HFFc6 (cell line): ENCODE data around the gene ARMC9. TPM values are rescaled to one million over a fixed set of nuclear protein-coding genes. Genes with fewer than 3 reads are reported as not detected.
A peak's percentile ranks its signal among the peaks of the same experiment; 100 is the strongest.
"Not testable (repeated sequence)": the region's sequence is repeated elsewhere in the genome, so short reads cannot be mapped to it uniquely, and the experiment has no call there.

Experiments
- DNase-seq: peaks from one replicate; pipeline ENCODE4 v3.0.0-alpha.2; 2018
- H3K27ac Mint-ChIP-seq: 2 replicates; pipeline ENCODE4 v1.8.0; 2020; ENCODE audit warnings: mild to moderate bottlenecking, mixed read lengths
- H3K27me3 Mint-ChIP-seq: 2 replicates; pipeline ENCODE4 v1.8.0; 2021; ENCODE audit warnings: mild to moderate bottlenecking, moderate library complexity, mixed read lengths; ENCODE audit not compliant: insufficient read depth
- H3K36me3 Mint-ChIP-seq: 2 replicates; pipeline ENCODE4 v1.8.0; 2021; ENCODE audit warnings: low read depth, mixed read lengths
- H3K4me1 Mint-ChIP-seq: 2 replicates; pipeline ENCODE4 v1.8.0; 2020; ENCODE audit warnings: low read depth, mixed read lengths
- H3K4me3 Mint-ChIP-seq: 2 replicates; pipeline ENCODE4 v1.8.0; 2020; ENCODE audit warnings: mild to moderate bottlenecking, moderate library complexity, mixed read lengths
- H3K9me3 Mint-ChIP-seq: 2 replicates; pipeline ENCODE4 v1.8.0; 2020; ENCODE audit warnings: mild to moderate bottlenecking, mixed read lengths
- CTCF ChIP-seq: fragments of 200-600 bp; sonication (generic); IDR thresholded peaks from 2 replicates; pipeline ENCODE4 v1.5.0; 2021; ENCODE audit warnings: antibody characterized with exemption, mild to moderate bottlenecking
- total RNA-seq, 6 experiments: library from RNA; stranded (reverse); fragmentation: NEBNext Ultra II Directional; extraction: Animal tissue kit (Norgen Biotek cat#: 25700); gene quantifications; 2 replicates in 1 of 6; 3 replicates in 5 of 6; pipeline ENCODE4 v1.2.3, GENCODE V29; 2021

Gene ARMC9
- total RNA-seq, 6 experiments from 2014 or later = 49.3 to 93.2 (median 55.7) TPM

GRCh38 chr2:231399046-231399852 lies 200.8 kb downstream of the ARMC9 start:
- Mint-ChIP-seq H3K36me3 (no peaks in the 10 kb centered on the region), H3K9me3 (no peaks in the 10 kb centered on the region), H3K27ac (no peak overlapping the region), H3K4me1 (peaks cover 19% of the 10 kb centered on the region), H3K27me3 (peaks cover 11% of the 10 kb centered on the region), H3K4me3 (no peak overlapping the region)
- no peak for TF ChIP-seq CTCF
- DNase-seq = no peak

GRCh38 chr2:231399853-231400680 lies 201.6 kb downstream of the ARMC9 start:
- peak; percentile 47 for DNase-seq
- H3K27me3 Mint-ChIP-seq = peaks cover 5% of the 10 kb centered on the region
- no peaks in the 10 kb centered on the region for H3K9me3 Mint-ChIP-seq
- H3K4me3 Mint-ChIP-seq = peak overlapping the region; percentile 35
- H3K36me3 Mint-ChIP-seq = no peaks in the 10 kb centered on the region
- H3K27ac Mint-ChIP-seq = peak overlapping the region; percentile 62
- peaks cover 19% of the 10 kb centered on the region for H3K4me1 Mint-ChIP-seq
- peak; percentile 20; the same call in 1 of the 2 replicates for TF ChIP-seq CTCF

- peak overlapping the region; percentile 35 for H3K4me3 Mint-ChIP-seq
- peak overlapping the region; percentile 62 for H3K27ac Mint-ChIP-seq
- H3K27me3 Mint-ChIP-seq, H3K9me3 Mint-ChIP-seq, H3K36me3 Mint-ChIP-seq, DNase-seq: not testable (repeated sequence)
- H3K4me1 Mint-ChIP-seq = peaks cover 26% of the 10 kb centered on the region
Observed at GRCh38 chr2:231400681-231401080, 202.2 kb downstream of the ARMC9 start.

- not testable (repeated sequence) for H3K27me3 Mint-ChIP-seq, H3K9me3 Mint-ChIP-seq, DNase-seq, H3K27ac Mint-ChIP-seq, H3K4me3 Mint-ChIP-seq, H3K36me3 Mint-ChIP-seq
- H3K4me1 Mint-ChIP-seq = peaks cover 30% of the 10 kb centered on the region
Observed at GRCh38 chr2:231401101-231401500, 202.7 kb downstream of the ARMC9 start.

DNA sequence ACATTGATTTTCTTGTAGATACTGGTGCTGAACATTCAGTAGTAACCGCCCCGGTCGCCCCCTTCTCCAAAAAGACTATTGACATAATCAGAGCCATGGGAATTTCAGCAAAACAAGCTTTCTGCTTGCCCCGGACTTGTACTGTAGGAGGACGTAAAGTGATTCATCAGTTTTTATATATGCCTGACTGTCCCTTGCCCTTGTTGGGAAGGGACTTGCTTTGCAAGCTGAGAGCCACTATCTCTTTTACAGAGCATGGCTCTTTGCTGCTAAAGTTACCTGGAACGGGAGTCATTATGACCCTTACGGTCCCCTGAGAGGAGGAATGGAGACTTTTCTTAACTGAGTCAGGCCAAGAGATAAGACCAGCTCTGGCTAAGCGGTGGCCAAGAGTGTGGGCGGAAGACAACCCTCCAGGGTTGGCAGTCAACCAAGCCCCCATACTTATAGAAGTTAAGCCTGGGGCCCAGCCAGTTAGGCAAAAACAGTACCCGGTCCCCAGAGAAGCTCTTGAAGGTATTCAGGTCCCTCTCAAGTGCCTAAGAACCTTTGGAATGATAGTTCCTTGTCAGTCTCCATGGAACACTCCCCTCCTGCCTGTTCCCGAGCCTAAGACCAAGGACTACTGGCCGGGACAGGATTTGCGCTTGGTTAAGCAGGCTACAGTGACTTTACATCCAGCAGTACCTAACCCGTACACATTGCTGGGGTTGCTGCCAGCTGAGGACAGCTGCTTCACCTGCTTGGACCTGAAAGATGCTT lies 205.2 kb downstream of the ARMC9 start:
- peaks cover 41% of the 10 kb centered on the region for H3K4me1 Mint-ChIP-seq
- not testable (repeated sequence) for H3K27me3 Mint-ChIP-seq, H3K36me3 Mint-ChIP-seq, DNase-seq, H3K27ac Mint-ChIP-seq, H3K9me3 Mint-ChIP-seq, H3K4me3 Mint-ChIP-seq

GRCh38 chr2:231404183-231404578 lies 205.8 kb downstream of the ARMC9 start:
- not testable (repeated sequence) for H3K9me3 Mint-ChIP-seq, H3K36me3 Mint-ChIP-seq, H3K4me3 Mint-ChIP-seq, H3K27me3 Mint-ChIP-seq, H3K27ac Mint-ChIP-seq, DNase-seq
- peaks cover 41% of the 10 kb centered on the region for H3K4me1 Mint-ChIP-seq

DNA sequence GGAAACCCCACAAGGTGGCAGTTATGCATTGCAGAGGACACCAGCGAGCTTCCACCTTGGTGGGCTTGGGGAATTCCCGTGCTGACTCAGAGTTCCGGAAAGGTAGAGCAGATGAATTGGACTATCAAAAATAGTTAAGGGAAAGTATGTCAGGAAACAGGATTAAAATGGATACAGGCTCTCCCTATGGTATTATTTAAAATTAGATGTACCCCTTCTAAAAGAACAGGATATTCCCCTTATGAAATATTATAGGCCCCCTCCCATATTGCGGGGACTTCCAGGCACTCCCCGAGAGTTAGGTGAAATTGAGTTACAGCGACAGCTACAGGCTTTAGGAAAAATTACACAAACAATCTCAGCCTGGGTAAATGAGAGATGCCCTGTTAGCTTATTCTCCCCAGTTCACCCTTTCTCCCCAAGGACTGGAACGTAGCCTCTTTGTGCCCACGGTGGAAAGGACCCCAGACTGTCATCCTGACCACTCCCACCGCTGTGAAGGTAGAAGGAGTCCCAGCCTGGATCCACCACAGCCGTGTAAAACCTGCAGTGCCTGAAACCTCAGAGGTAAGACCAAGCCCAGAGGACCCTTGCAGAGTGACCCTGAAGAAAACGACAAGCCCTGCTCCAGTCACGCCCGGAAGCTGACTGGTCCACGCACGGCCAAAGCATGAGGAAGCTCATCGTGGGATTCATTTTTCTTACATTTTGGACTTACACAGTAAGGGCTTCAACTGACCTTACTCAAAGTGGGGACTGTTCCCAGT lies 207.4 kb downstream of the ARMC9 start:
- not testable (repeated sequence) for H3K9me3 Mint-ChIP-seq, H3K27me3 Mint-ChIP-seq, DNase-seq, H3K36me3 Mint-ChIP-seq
- H3K4me3 Mint-ChIP-seq = peak overlapping the region; percentile 46; the same call in 1 of the 2 replicates
- peak; percentile 75 for TF ChIP-seq CTCF
- peak overlapping the region; percentile 85 for H3K27ac Mint-ChIP-seq
- peaks cover 29% of the 10 kb centered on the region for H3K4me1 Mint-ChIP-seq

DNA sequence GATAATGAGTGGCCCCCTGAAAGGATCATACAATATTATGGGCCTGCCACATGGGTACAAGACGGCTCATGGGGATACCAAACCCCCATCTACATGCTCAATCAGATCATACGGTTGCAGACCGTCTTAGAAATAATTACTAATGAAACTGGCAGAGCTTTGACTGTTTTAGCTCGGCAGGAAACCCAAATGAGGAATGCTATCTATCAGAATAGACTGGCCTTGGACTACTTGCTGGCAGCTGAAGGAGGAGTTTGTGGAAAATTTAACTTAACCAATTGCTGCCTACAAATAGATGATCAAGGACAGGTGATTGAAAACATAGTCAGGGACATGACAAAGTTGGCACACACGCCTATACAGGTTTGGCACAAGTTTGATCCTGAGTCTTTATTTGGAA lies 209.3 kb downstream of the ARMC9 start:
- H3K9me3 Mint-ChIP-seq, DNase-seq, H3K4me3 Mint-ChIP-seq, H3K27me3 Mint-ChIP-seq, H3K36me3 Mint-ChIP-seq, H3K27ac Mint-ChIP-seq: not testable (repeated sequence)
- peaks cover 43% of the 10 kb centered on the region for H3K4me1 Mint-ChIP-seq

DNA sequence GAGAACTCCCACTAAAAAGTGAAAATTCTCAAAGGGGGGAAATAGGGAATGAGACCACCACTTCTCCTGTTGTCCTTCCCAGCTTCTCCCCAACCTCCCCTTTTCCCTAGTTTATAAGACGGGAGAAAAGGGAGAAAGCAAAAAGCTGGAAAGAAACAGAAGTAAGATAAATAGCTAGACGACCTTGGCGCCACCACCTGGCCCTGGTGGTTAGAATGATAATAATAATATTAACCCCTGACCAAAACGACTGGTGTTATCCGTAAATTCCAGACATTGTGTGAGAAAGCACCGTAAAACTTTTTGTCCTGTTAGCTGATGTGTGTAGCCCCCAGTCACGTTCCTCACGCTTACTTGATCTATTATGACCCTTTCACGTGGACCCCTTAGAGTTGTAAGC lies 209.9 kb downstream of the ARMC9 start:
- not testable (repeated sequence) for DNase-seq, H3K27me3 Mint-ChIP-seq, H3K9me3 Mint-ChIP-seq, H3K4me3 Mint-ChIP-seq, H3K36me3 Mint-ChIP-seq, H3K27ac Mint-ChIP-seq
- H3K4me1 Mint-ChIP-seq = peaks cover 41% of the 10 kb centered on the region
